Testis (tissue), 3 donors: ENCODE results near the gene GJD4. TPM values are rescaled to one million over a fixed set of nuclear protein-coding genes. Genes with fewer than 3 reads are reported as not detected.

Experiments
- DNase-seq: peaks from one replicate; pipeline ENCODE4 v3.0.0-alpha.2; 2019
- H3K27ac ChIP-seq, 2 donors: fragments of 200-600 bp; sonication (generic); one replicate each; pipeline ENCODE4 v1.5.1; 2019
- H3K27me3 ChIP-seq: fragments of 200-600 bp; sonication (generic); one replicate; pipeline ENCODE4 v1.5.1; 2019
- H3K36me3 ChIP-seq: fragments of 200-600 bp; sonication (generic); one replicate; pipeline ENCODE4 v1.5.1; 2017; ENCODE audit warnings: low read depth; ENCODE audit errors: missing control alignments
- H3K4me1 ChIP-seq: fragments of 200-600 bp; sonication (generic); one replicate; pipeline ENCODE4 v1.5.1; 2019
- H3K4me3 ChIP-seq, 2 donors: fragments of 200-600 bp; sonication (generic); one replicate each; pipeline ENCODE4 v1.5.1; 2017 to 2019
- H3K9me3 ChIP-seq: fragments of 200-600 bp; sonication (generic); one replicate; pipeline ENCODE4 v1.5.1; 2017
- CTCF ChIP-seq, 3 experiments: fragments of 450-650 bp in 2 of 3; fragments of 200-600 bp in 1 of 3; sonication (generic) in 1 of 3; IDR thresholded peaks; one replicate each; pipeline ENCODE4 v1.5.1; 2016 to 2019; ENCODE audit warnings: antibody characterized with exemption in 3 of 3, mild to moderate bottlenecking in 2 of 3, moderate library complexity in 1 of 3
- POLR2A ChIP-seq: fragments of 450-650 bp; IDR thresholded peaks from one replicate; pipeline ENCODE4 v1.6.1; 2017; ENCODE audit warnings: antibody characterized with exemption, mild to moderate bottlenecking, moderate library complexity
- WGBS, 2 donors: methylation state at CpG; one replicate each; pipeline ENCODE4 v1.1.5; 2018; 5-methylcytosine and 5-hydroxymethylcytosine counted together
- intact Hi-C: fragments of 100-400 bp; cut with DNase I; formaldehyde crosslinking; loops from one replicate; pipeline ENCODE4 v1.15.1; 2023; ENCODE audit warnings: low total_unique reads
- polyA plus RNA-seq: library from polyadenylated mRNA; stranded (reverse); fragments of 350-450 nt; fragmentation: Illumina TruSeq; extraction: RNeasy Lipid Tissue Mini Kit (QIAGEN cat#74804); gene quantifications from one replicate; pipeline ENCODE4 v1.2.3, GENCODE V29; 2014; ENCODE audit warnings: low read depth, low replicate concordance; ENCODE audit not compliant: insufficient read depth
- total RNA-seq, 2 donors: library from RNA; depleted of rRNA; stranded (reverse); fragments of >200 nt; gene quantifications; one replicate each; pipeline ENCODE4 v1.2.3, GENCODE V29; 2016

The GJD4 gene
- total and polyA plus RNA-seq, 3 donors from 2014 or later, result 0.31 TPM; not detected in 2

GRCh38 chr10:35635576-35635975, 30.4 kb downstream of the GJD4 start:
- Histone ChIP-seq H3K36me3 (no peaks in the 10 kb centered on the region), H3K4me1 (no peaks in the 10 kb centered on the region), H3K4me3 (no peak overlapping the region), H3K27me3 (no peaks in the 10 kb centered on the region), H3K27ac (no peak overlapping the region), H3K9me3 (no peaks in the 10 kb centered on the region)
- 10 to 12% methylated on average over 6 of the region's 6 CpGs for WGBS, 2 donors
- peak; percentile 57 for DNase-seq
- TF ChIP-seq POLR2A (no peak), CTCF (IDR thresholded peaks at IDR 0.05) (peak; percentile 75 to 89 (median 88))
- intact Hi-C loops, result loop anchor here (10.0 kb wide), 1 partner anchor 1139 kb away; no protein-coding TSS in a partner anchor

DNA sequence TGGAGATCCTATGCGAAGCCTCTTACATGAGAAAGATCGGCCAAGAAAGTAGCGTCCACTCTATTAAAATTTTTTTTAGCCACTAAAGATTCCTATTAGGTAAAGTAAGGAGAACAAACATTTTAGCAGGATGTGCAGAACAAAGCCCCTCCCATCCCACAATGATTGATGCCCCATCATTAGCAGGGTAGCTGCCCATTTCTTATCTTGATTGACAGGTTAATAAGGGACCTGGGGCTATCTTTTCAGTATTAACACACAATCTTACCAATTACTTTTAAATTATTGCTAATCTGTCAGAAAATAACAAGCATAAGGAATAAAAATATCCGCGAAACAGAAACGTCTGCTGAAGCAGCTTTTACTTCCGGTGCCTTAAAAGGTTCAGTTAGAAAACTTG, 31.8 kb downstream of the GJD4 start:
- TF ChIP-seq POLR2A, result no peak
- no peak for TF ChIP-seq CTCF (IDR thresholded peaks at IDR 0.05)
- H3K36me3 ChIP-seq, result no peaks in the 10 kb centered on the region
- WGBS, 2 donors, result 48 to 61% methylated on average over 7 of the region's 7 CpGs
- no peak overlapping the region for H3K27ac ChIP-seq
- no peak overlapping the region for H3K4me3 ChIP-seq
- H3K27me3 ChIP-seq, result no peaks in the 10 kb centered on the region
- H3K9me3 ChIP-seq, result no peaks in the 10 kb centered on the region
- intact Hi-C loops, result loop anchor here (10.0 kb wide), 1 partner anchor 1138 kb away; no protein-coding TSS in a partner anchor
- no peaks in the 10 kb centered on the region for H3K4me1 ChIP-seq
- DNase-seq, result no peak

DNA sequence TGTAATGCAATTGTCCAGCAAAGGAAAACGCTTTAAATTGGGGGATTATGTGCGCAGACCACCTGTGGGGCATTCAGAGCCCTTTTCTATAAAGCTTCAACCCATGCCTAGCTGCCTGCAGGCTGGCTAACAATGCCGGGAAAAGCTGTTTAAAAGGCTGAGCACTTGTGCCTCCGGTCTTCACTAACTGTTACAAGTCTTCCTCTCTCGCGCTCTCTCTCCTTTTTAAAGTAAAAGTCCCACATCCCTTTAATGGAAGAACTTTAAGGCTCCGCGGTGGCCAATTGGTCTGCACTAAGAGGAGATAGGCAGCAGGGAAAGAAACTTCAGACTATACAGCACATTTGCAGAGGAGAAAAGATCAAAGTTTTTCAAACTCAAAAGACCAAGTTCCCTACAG, 32.3 kb downstream of the GJD4 start:
- 46 to 48% methylated on average over 8 of the region's 8 CpGs for WGBS, 2 donors
- intact Hi-C loops, result loop anchor here (10.0 kb wide), 1 partner anchor 1137 kb away; no protein-coding TSS in a partner anchor
- Histone ChIP-seq H3K27me3 (no peaks in the 10 kb centered on the region), H3K36me3 (no peaks in the 10 kb centered on the region), H3K4me3 (no peak overlapping the region), H3K27ac (no peak overlapping the region), H3K4me1 (no peaks in the 10 kb centered on the region), H3K9me3 (no peaks in the 10 kb centered on the region)
- TF ChIP-seq CTCF (IDR thresholded peaks at IDR 0.05) (no peak), POLR2A (no peak)
- no peak for DNase-seq

GRCh38 chr10:35638101-35638500, 33.0 kb downstream of the GJD4 start:
- H3K9me3 ChIP-seq, result no peaks in the 10 kb centered on the region
- H3K36me3 ChIP-seq, result no peaks in the 10 kb centered on the region
- TF ChIP-seq CTCF (IDR thresholded peaks at IDR 0.05) (no peak), POLR2A (no peak)
- DNase-seq, result no peak
- H3K4me1 ChIP-seq, result no peaks in the 10 kb centered on the region
- intact Hi-C loops, result loop anchor here (10.0 kb wide), 1 partner anchor 1137 kb away; no protein-coding TSS in a partner anchor
- no peaks in the 10 kb centered on the region for H3K27me3 ChIP-seq
- 59 to 71% methylated on average over 4 of the region's 4 CpGs for WGBS, 2 donors
- no peak overlapping the region for H3K27ac ChIP-seq
- H3K4me3 ChIP-seq, result no peak overlapping the region
